OCI-LY7 (cell line): ENCODE data around the gene ANKRD22.

Experiments used
- CTCF ChIP-seq: fragments of 200-600 bp; sonication (generic); conservative IDR thresholded peaks from 2 replicates; pipeline ENCODE4 v1.5.1; 2014; ENCODE audit warnings: mild to moderate bottlenecking, antibody characterized with exemption, low read length, moderate library complexity, mixed read lengths
- EZH2phosphoT487 ChIP-seq: fragments of 200-600 bp; sonication (generic); IDR thresholded peaks from 2 replicates; pipeline ENCODE4 v1.6.1; 2018; ENCODE audit warnings: low read depth, borderline replicate concordance, mild to moderate bottlenecking, mixed run types, antibody characterized with exemption, low read length, moderate library complexity, mixed read lengths

GRCh38 chr10:88819290-88819689 is 32.4 kb downstream of the ANKRD22 start:
- TF ChIP-seq EZH2phosphoT487 (no peak), CTCF (no peak)
